Caco-2 (cell line): Measurements from ENCODE around the gene MT1X. TPM values are rescaled to one million over a fixed set of nuclear protein-coding genes. Genes with fewer than 3 reads are reported as not detected.

Experiments
- total RNA-seq: library from RNA; stranded (reverse); gene quantifications from 2 replicates; pipeline ENCODE4 v1.2.3, GENCODE V29; 2022

The MT1X gene
- total RNA-seq, 1 experiment from 2014 or later: 18.3 TPM

Other genes with a start within 250 kb of the MT1X start
- gene NUDT21, start 231.1 kb upstream of the MT1X start, total RNA-seq: 305 and 311 TPM in 2 replicates
- gene OGFOD1, start 230.9 kb upstream of the MT1X start, total RNA-seq: 75.5 and 79.0 TPM in 2 replicates
- 25.6 and 27.7 TPM in 2 replicates for gene BBS2, start 162.4 kb upstream of the MT1X start, total RNA-seq
- not detected in 2 replicates for gene MT4, start 117.4 kb upstream of the MT1X start, total RNA-seq
- gene MT3, start 92.9 kb upstream of the MT1X start, total RNA-seq: not detected in 2 replicates
- gene MT2A, start 73.9 kb upstream of the MT1X start, total RNA-seq: 4.3 and 10.5 TPM in 2 replicates
- gene MT1E, start 56.7 kb upstream of the MT1X start, total RNA-seq: 0.56 and 2.0 TPM in 2 replicates
- not detected in 2 replicates for gene MT1M, start 49.8 kb upstream of the MT1X start, total RNA-seq
- gene MT1A, start 43.8 kb upstream of the MT1X start, total RNA-seq: 2.0 and 2.5 TPM in 2 replicates
- not detected in 2 replicates for gene MT1B, start 30.6 kb upstream of the MT1X start, total RNA-seq
- 2.8 and 12.5 TPM in 2 replicates for gene MT1F, start 24.5 kb upstream of the MT1X start, total RNA-seq
- gene MT1G, start 14.4 kb upstream of the MT1X start, total RNA-seq: not detected in 2 replicates
- not detected in 2 replicates for gene MT1H, start 12.7 kb upstream of the MT1X start, total RNA-seq
- gene NUP93, start 47.7 kb downstream of the MT1X start, total RNA-seq: 148 and 149 TPM in 2 replicates
- 0.67 and 0.73 TPM in 2 replicates for gene SLC12A3, start 182.7 kb downstream of the MT1X start, total RNA-seq
- gene HERPUD1, start 249.7 kb downstream of the MT1X start, total RNA-seq: 240 and 296 TPM in 2 replicates